ENCODE results near the gene HTR2A. TPM values are rescaled to one million over a fixed set of nuclear protein-coding genes. Genes with fewer than 3 reads are reported as not detected.

The HTR2A gene
- total RNA-seq, 1 experiment from 2014 or later, result not detected

DNA sequence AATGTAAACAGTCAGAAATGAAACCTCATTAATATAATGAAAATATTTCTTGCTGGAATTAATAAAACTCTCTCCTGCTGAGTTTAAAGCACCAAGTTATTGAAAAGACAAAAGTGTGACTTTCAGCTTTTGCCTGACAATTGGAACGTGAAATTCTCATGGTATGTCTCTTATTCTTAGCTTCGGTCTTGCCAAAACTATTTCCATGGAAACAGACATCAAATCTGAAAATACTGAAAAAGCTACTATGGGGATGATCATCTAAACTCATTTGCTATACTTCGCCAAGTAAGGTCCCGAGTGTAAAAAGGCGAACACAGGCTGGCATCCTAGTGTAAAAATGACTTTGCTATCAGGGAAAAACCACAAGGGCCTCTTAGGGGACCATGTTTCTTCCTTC is 22.8 kb downstream of the HTR2A start:
- ChIA-PET CTCF (no interaction called here), POLR2A (no interaction called here)
- H3K9me3 Mint-ChIP-seq, result no peaks in the 10 kb centered on the region
- H3K27ac Mint-ChIP-seq, result no peak overlapping the region
- no peaks in the 10 kb centered on the region for H3K27me3 Mint-ChIP-seq (ENCODE audit: low read depth)
- H3K36me3 Mint-ChIP-seq, result no peaks in the 10 kb centered on the region
- no peak for DNase-seq (ENCODE audit: low spot score)
- H3K4me1 Mint-ChIP-seq, result peaks cover 17% of the 10 kb centered on the region
- no peak overlapping the region for H3K4me3 Mint-ChIP-seq
- no peak for ATAC-seq
- no peak for TF ChIP-seq ETV6 (CRISPR knock-in tag; IDR thresholded peaks at IDR 0.05)
- TF ChIP-seq, protein P1, sequence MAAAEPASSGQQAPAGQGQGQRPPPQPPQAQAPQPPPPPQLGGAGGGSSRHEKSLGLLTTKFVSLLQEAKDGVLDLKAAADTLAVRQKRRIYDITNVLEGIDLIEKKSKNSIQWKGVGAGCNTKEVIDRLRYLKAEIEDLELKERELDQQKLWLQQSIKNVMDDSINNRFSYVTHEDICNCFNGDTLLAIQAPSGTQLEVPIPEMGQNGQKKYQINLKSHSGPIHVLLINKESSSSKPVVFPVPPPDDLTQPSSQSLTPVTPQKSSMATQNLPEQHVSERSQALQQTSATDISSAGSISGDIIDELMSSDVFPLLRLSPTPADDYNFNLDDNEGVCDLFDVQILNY (CRISPR knock-in tag; IDR thresholded peaks at IDR 0.05), result no peak
- TF ChIP-seq, protein P2, sequence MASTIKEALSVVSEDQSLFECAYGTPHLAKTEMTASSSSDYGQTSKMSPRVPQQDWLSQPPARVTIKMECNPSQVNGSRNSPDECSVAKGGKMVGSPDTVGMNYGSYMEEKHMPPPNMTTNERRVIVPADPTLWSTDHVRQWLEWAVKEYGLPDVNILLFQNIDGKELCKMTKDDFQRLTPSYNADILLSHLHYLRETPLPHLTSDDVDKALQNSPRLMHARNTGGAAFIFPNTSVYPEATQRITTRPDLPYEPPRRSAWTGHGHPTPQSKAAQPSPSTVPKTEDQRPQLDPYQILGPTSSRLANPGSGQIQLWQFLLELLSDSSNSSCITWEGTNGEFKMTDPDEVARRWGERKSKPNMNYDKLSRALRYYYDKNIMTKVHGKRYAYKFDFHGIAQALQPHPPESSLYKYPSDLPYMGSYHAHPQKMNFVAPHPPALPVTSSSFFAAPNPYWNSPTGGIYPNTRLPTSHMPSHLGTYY (CRISPR knock-in tag; IDR thresholded peaks at IDR 0.05), result no peak
- TF ChIP-seq, protein P3, sequence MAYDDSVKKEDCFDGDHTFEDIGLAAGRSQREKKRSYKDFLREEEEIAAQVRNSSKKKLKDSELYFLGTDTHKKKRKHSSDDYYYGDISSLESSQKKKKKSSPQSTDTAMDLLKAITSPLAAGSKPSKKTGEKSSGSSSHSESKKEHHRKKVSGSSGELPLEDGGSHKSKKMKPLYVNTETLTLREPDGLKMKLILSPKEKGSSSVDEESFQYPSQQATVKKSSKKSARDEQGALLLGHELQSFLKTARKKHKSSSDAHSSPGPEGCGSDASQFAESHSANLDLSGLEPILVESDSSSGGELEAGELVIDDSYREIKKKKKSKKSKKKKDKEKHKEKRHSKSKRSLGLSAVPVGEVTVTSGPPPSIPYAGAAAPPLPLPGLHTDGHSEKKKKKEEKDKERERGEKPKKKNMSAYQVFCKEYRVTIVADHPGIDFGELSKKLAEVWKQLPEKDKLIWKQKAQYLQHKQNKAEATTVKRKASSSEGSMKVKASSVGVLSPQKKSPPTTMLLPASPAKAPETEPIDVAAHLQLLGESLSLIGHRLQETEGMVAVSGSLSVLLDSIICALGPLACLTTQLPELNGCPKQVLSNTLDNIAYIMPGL (CRISPR knock-in tag; IDR thresholded peaks at IDR 0.05), result no peak

DNA sequence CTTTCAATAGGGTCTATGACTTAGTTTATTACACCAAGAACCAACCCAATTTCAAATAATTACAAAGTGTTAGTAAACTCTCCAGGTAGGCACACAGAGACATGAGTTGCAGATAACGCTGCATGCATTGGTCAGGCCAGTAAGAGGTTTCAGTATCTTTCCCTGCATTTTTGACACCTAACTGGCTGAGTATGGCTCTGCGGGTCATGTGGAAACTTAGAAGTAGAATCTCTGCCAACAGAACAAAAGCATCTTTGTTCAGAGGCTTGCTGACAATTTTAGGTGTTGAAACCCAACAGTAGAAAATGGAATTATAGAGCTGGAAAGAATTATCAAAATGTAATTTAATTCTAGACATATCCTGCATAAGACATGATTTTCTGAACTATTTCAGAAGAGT is 25.3 kb downstream of the HTR2A start:
- 0 out of 2 replicates have a peak, but pooled peaks cover 2% of the 10 kb centered on the region for H3K4me1 Mint-ChIP-seq
- no peak overlapping the region for H3K4me3 Mint-ChIP-seq
- CTCF ChIA-PET, result no interaction called here
- no peak for DNase-seq (ENCODE audit: low spot score)
- H3K36me3 Mint-ChIP-seq, result no peaks in the 10 kb centered on the region
- H3K9me3 Mint-ChIP-seq, result no peaks in the 10 kb centered on the region
- POLR2A ChIA-PET, result no interaction called here
- no peak for ATAC-seq
- no peak overlapping the region for H3K27ac Mint-ChIP-seq
- H3K27me3 Mint-ChIP-seq (ENCODE audit: low read depth), result no peaks in the 10 kb centered on the region; the same call in 1 of the 2 replicates
- TF ChIP-seq GABPB1 (CRISPR knock-in tag; IDR thresholded peaks at IDR 0.05) (no peak), FOXP1 (CRISPR knock-in tag; IDR thresholded peaks at IDR 0.05; ENCODE audit: borderline replicate concordance) (no peak), CREB1 (CRISPR knock-in tag; IDR thresholded peaks at IDR 0.05) (no peak), FOXK1 (CRISPR knock-in tag; IDR thresholded peaks at IDR 0.05) (no peak), SOX15 (CRISPR knock-in tag; IDR thresholded peaks at IDR 0.05) (no peak), ZNF423 (CRISPR knock-in tag; IDR thresholded peaks at IDR 0.05) (no peak), RORB (CRISPR knock-in tag; IDR thresholded peaks at IDR 0.05) (no peak)
- TF ChIP-seq, protein P4, sequence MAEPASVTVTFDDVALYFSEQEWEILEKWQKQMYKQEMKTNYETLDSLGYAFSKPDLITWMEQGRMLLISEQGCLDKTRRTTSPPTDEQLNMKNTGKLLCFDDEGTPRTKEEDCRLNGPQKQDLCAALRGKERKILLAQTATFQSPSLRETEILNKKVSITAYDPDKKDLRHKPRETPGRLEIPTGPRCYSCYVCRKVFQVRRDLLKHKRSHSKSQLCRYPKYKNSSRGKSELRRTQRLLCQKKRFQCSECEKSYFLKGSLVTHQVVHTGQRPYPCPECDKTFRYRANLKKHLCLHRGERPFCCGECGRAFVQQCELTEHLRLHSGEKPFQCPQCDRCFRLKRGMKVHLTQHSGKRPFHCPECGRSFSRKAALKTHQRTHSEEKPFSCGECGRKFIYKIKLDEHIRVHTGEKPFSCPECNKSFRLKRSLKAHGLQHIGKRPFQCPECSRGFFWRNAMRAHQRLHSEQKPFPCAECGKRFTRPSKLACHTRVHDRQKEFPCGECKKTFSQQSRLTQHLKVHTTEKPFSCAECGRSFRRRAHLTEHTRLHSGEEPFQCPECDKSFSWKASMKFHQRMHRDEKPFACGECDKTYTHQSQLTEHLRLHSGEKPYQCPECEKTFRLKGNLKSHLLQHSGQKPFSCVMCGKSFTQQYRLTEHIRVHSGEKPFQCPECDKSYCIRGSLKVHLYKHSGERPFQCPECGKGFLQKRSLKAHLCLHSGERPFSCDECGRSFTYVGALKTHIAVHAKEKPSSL (CRISPR knock-in tag; conservative IDR thresholded peaks at IDR 0.05), result no peak
- TF ChIP-seq, protein P5, sequence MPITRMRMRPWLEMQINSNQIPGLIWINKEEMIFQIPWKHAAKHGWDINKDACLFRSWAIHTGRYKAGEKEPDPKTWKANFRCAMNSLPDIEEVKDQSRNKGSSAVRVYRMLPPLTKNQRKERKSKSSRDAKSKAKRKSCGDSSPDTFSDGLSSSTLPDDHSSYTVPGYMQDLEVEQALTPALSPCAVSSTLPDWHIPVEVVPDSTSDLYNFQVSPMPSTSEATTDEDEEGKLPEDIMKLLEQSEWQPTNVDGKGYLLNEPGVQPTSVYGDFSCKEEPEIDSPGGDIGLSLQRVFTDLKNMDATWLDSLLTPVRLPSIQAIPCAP (CRISPR knock-in tag; IDR thresholded peaks at IDR 0.05), result no peak
- TF ChIP-seq, protein P6, sequence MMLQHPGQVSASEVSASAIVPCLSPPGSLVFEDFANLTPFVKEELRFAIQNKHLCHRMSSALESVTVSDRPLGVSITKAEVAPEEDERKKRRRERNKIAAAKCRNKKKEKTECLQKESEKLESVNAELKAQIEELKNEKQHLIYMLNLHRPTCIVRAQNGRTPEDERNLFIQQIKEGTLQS (CRISPR knock-in tag; conservative IDR thresholded peaks at IDR 0.05), result no peak
- TF ChIP-seq, protein P7, sequence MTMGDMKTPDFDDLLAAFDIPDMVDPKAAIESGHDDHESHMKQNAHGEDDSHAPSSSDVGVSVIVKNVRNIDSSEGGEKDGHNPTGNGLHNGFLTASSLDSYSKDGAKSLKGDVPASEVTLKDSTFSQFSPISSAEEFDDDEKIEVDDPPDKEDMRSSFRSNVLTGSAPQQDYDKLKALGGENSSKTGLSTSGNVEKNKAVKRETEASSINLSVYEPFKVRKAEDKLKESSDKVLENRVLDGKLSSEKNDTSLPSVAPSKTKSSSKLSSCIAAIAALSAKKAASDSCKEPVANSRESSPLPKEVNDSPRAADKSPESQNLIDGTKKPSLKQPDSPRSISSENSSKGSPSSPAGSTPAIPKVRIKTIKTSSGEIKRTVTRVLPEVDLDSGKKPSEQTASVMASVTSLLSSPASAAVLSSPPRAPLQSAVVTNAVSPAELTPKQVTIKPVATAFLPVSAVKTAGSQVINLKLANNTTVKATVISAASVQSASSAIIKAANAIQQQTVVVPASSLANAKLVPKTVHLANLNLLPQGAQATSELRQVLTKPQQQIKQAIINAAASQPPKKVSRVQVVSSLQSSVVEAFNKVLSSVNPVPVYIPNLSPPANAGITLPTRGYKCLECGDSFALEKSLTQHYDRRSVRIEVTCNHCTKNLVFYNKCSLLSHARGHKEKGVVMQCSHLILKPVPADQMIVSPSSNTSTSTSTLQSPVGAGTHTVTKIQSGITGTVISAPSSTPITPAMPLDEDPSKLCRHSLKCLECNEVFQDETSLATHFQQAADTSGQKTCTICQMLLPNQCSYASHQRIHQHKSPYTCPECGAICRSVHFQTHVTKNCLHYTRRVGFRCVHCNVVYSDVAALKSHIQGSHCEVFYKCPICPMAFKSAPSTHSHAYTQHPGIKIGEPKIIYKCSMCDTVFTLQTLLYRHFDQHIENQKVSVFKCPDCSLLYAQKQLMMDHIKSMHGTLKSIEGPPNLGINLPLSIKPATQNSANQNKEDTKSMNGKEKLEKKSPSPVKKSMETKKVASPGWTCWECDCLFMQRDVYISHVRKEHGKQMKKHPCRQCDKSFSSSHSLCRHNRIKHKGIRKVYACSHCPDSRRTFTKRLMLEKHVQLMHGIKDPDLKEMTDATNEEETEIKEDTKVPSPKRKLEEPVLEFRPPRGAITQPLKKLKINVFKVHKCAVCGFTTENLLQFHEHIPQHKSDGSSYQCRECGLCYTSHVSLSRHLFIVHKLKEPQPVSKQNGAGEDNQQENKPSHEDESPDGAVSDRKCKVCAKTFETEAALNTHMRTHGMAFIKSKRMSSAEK (CRISPR knock-in tag; IDR thresholded peaks at IDR 0.05; ENCODE audit: borderline replicate concordance), result no peak
- TF ChIP-seq, protein P8, sequence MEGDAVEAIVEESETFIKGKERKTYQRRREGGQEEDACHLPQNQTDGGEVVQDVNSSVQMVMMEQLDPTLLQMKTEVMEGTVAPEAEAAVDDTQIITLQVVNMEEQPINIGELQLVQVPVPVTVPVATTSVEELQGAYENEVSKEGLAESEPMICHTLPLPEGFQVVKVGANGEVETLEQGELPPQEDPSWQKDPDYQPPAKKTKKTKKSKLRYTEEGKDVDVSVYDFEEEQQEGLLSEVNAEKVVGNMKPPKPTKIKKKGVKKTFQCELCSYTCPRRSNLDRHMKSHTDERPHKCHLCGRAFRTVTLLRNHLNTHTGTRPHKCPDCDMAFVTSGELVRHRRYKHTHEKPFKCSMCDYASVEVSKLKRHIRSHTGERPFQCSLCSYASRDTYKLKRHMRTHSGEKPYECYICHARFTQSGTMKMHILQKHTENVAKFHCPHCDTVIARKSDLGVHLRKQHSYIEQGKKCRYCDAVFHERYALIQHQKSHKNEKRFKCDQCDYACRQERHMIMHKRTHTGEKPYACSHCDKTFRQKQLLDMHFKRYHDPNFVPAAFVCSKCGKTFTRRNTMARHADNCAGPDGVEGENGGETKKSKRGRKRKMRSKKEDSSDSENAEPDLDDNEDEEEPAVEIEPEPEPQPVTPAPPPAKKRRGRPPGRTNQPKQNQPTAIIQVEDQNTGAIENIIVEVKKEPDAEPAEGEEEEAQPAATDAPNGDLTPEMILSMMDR (IDR thresholded peaks at IDR 0.05), result no peak
- TF ChIP-seq, protein P9, sequence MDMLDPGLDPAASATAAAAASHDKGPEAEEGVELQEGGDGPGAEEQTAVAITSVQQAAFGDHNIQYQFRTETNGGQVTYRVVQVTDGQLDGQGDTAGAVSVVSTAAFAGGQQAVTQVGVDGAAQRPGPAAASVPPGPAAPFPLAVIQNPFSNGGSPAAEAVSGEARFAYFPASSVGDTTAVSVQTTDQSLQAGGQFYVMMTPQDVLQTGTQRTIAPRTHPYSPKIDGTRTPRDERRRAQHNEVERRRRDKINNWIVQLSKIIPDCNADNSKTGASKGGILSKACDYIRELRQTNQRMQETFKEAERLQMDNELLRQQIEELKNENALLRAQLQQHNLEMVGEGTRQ (CRISPR knock-in tag; IDR thresholded peaks at IDR 0.05), result no peak
- TF ChIP-seq, protein P10, sequence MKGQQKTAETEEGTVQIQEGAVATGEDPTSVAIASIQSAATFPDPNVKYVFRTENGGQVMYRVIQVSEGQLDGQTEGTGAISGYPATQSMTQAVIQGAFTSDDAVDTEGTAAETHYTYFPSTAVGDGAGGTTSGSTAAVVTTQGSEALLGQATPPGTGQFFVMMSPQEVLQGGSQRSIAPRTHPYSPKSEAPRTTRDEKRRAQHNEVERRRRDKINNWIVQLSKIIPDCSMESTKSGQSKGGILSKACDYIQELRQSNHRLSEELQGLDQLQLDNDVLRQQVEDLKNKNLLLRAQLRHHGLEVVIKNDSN (CRISPR knock-in tag; IDR thresholded peaks at IDR 0.05), result no peak

All from WTC11 (cell line).